A673 (cell line): ENCODE measurements around the gene ISM1. TPM values are rescaled to one million over a fixed set of nuclear protein-coding genes. Genes with fewer than 3 reads are reported as not detected.

Experiments
- BruUV-seq: library from RNA; stranded (reverse); fragments of 400-500 nt; replicated peaks from 2 replicates; lab custom pipeline; 2021; lab: Mats Ljungman, UMichigan
- CTCF ChIA-PET: fragments of 300-600 bp; sonication (Branson Sonifier 250); formaldehyde crosslinking; loops from one replicate; lab custom pipeline; 2022; ENCODE audit warnings: antibody characterized with exemption; lab: Charles Lee
- POLR2A ChIA-PET: fragments of 300-600 bp; sonication (Branson Sonifier 250); formaldehyde crosslinking; loops from one replicate; lab custom pipeline; 2022; ENCODE audit warnings: antibody characterized with exemption; ENCODE audit not compliant: low non-redundant PET; lab: Charles Lee
- DNase-seq: peaks from one replicate; pipeline ENCODE4 v3.0.0-alpha.2; 2015; ENCODE audit warnings: low spot score
- H3K27ac ChIP-seq: fragments of 200-600 bp; sonication (generic); 2 replicates; pipeline ENCODE4 v1.5.1; 2016; ENCODE audit warnings: mixed run types, low read depth, mild to moderate bottlenecking, mixed read lengths, antibody characterized with exemption, low read length; ENCODE audit not compliant: poor library complexity, severe bottlenecking
- H3K27me3 ChIP-seq: fragments of 200-600 bp; sonication (generic); replicated peaks from 2 replicates; pipeline ENCODE4 v1.6.1; 2017; ENCODE audit warnings: mixed run types, low read depth, mild to moderate bottlenecking, mixed read lengths, antibody characterized with exemption, low read length; ENCODE audit not compliant: insufficient read depth, poor library complexity
- H3K36me3 ChIP-seq: fragments of 200-600 bp; sonication (generic); 2 replicates; pipeline ENCODE4 v1.6.1; 2016; ENCODE audit warnings: mixed run types, mild to moderate bottlenecking, mixed read lengths, antibody characterized with exemption, low read length; ENCODE audit not compliant: insufficient read depth, poor library complexity, severe bottlenecking
- H3K4me1 ChIP-seq: fragments of 200-600 bp; sonication (generic); 2 replicates; pipeline ENCODE4 v1.6.1; 2017; ENCODE audit warnings: mixed run types, mild to moderate bottlenecking, mixed read lengths, antibody characterized with exemption, low read length; ENCODE audit not compliant: insufficient read depth, poor library complexity, severe bottlenecking
- H3K4me3 ChIP-seq: fragments of 200-600 bp; sonication (generic); 2 replicates; pipeline ENCODE4 v1.5.1; 2016; ENCODE audit warnings: low read depth, mixed run types, mild to moderate bottlenecking, mixed read lengths, low read length; ENCODE audit not compliant: poor library complexity, severe bottlenecking
- H3K9me3 ChIP-seq: fragments of 200-600 bp; sonication (generic); 2 replicates; pipeline ENCODE4 v1.6.1; 2016; ENCODE audit warnings: mixed run types, low read depth, mild to moderate bottlenecking, mixed read lengths, antibody characterized with exemption, low read length; ENCODE audit not compliant: poor library complexity, severe bottlenecking
- EZH2 ChIP-seq: fragments of 200-600 bp; sonication (generic); IDR thresholded peaks from 2 replicates; pipeline ENCODE4 v1.6.1; 2017; ENCODE audit warnings: borderline replicate concordance, low read depth, mild to moderate bottlenecking, mixed read lengths, antibody characterized with exemption, low read length; ENCODE audit not compliant: poor library complexity, severe bottlenecking
- intact Hi-C: fragments of 100-400 bp; cut with micrococcal nuclease; formaldehyde crosslinking; loops from one replicate; pipeline ENCODE4 v1.10.0; 2022; ENCODE audit not compliant: unreplicated experiment
- total RNA-seq: library from RNA; stranded (reverse); gene quantifications from 2 replicates; pipeline ENCODE4 v1.2.3, GENCODE V29; 2021
- TF ChIP-seq, protein P1 (sequence below): fragments of 300-800, 200-600 bp; sonication (generic); conservative IDR thresholded peaks from 2 replicates; pipeline ENCODE4 v1.5.1; 2017; ENCODE audit warnings: low read depth, mild to moderate bottlenecking, antibody characterized with exemption, low read length, moderate library complexity, mixed read lengths

Gene ISM1
- total RNA-seq, 1 experiment from 2014 or later, result 0.11 TPM

GRCh38 chr20:13285408-13285807 lies 64.3 kb downstream of the ISM1 start:
- Histone ChIP-seq H3K4me1 (no peaks in the 10 kb centered on the region), H3K36me3 (no peaks in the 10 kb centered on the region), H3K9me3 (no peaks in the 10 kb centered on the region), H3K27ac (no peak overlapping the region), H3K27me3 (no peaks in the 10 kb centered on the region), H3K4me3 (no peak overlapping the region)
- ChIA-PET CTCF (no interaction called here), POLR2A (no interaction called here)
- TF ChIP-seq, protein P1, sequence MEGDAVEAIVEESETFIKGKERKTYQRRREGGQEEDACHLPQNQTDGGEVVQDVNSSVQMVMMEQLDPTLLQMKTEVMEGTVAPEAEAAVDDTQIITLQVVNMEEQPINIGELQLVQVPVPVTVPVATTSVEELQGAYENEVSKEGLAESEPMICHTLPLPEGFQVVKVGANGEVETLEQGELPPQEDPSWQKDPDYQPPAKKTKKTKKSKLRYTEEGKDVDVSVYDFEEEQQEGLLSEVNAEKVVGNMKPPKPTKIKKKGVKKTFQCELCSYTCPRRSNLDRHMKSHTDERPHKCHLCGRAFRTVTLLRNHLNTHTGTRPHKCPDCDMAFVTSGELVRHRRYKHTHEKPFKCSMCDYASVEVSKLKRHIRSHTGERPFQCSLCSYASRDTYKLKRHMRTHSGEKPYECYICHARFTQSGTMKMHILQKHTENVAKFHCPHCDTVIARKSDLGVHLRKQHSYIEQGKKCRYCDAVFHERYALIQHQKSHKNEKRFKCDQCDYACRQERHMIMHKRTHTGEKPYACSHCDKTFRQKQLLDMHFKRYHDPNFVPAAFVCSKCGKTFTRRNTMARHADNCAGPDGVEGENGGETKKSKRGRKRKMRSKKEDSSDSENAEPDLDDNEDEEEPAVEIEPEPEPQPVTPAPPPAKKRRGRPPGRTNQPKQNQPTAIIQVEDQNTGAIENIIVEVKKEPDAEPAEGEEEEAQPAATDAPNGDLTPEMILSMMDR, result no peak
- no peak for TF ChIP-seq EZH2
- DNase-seq, result no peak
- BruUV-seq, result no TSS peak
- intact Hi-C loops, result no loop called here

DNA sequence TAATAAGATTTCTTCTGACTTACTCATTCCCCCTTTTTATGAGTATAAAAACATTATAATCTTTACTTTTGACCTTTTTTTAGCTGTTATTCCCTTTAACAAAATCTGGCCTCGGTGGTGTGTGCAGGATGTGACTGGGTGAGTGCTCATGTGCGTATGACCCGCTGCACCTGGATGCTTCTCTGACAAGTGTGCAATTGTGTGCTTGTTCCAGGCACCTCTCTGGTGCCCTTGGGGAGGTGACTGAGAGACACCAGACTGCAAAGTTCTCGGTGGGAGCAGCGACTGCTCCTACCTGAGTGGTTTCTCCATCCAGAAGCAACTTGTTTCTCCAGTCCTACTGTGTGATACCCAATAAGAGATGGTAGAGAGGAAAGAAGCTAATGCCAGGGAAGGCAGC lies 65.0 kb downstream of the ISM1 start:
- intact Hi-C loops, result no loop called here
- no peak for DNase-seq
- Histone ChIP-seq H3K27me3 (no peaks in the 10 kb centered on the region), H3K36me3 (no peaks in the 10 kb centered on the region), H3K27ac (no peak overlapping the region), H3K4me3 (no peak overlapping the region), H3K4me1 (no peaks in the 10 kb centered on the region), H3K9me3 (no peaks in the 10 kb centered on the region)
- no TSS peak for BruUV-seq
- TF ChIP-seq EZH2, result no peak
- TF ChIP-seq, protein P1, result no peak
- ChIA-PET POLR2A (interaction anchor here (0.6 kb wide), 1 partner anchor 65 kb away, joined by 4 read pairs; the partner anchor contains the start of gene ISM1), CTCF (no interaction called here)

DNA sequence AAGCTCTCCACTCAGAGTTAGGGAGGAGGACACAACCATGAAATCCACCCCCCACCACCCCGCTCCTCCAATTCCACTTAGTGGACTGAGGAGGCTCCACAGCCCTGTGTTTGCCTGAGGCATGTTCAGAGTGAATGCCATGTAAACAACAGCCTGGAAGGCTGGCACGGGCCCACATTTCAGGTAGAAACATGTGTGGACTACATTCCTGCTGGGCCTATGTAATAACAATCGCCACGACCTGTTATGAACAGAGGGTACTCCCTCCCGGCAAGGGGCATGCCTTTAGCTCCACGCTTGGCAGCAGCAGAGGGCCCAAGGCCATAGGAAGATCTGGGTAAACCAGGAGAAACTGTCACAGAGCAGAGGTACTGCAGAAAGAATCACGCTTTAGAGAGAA lies 65.5 kb downstream of the ISM1 start:
- H3K27me3 ChIP-seq, result no peaks in the 10 kb centered on the region
- no peaks in the 10 kb centered on the region for H3K36me3 ChIP-seq
- DNase-seq, result no peak
- no peak overlapping the region for H3K4me3 ChIP-seq
- ChIA-PET CTCF (no interaction called here), POLR2A (interaction anchor here (0.6 kb wide), 1 partner anchor 65 kb away, joined by 4 read pairs; the partner anchor contains the start of gene ISM1)
- no peak overlapping the region for H3K27ac ChIP-seq
- H3K4me1 ChIP-seq, result no peaks in the 10 kb centered on the region
- no TSS peak for BruUV-seq
- intact Hi-C loops, result no loop called here
- TF ChIP-seq, protein P1, result no peak
- TF ChIP-seq EZH2, result no peak
- no peaks in the 10 kb centered on the region for H3K9me3 ChIP-seq
